NCI-H2196 (cell line): ENCODE results near the gene FLOT1.

Experiments used
- DNase-seq: peaks from one replicate; lab custom pipeline; 2025; ENCODE audit not compliant: unreplicated experiment; lab: John Stamatoyannopoulos, UW

FLOT1 gene

GRCh38 chr6:30742316-30743098, at the start of gene FLOT1:
FLOT1 (minus strand) TSS chr6:30742687; CDS start chr6:30742189, 498 bp downstream.
- peak; percentile 97 for DNase-seq

GRCh38 chr6:30790724-30791383, 48.4 kb upstream of the FLOT1 start:
- no peak for DNase-seq

- DNase-seq: no peak
Measured at GRCh38 chr6:30789606-30790005, 47.1 kb upstream of the FLOT1 start.

- DNase-seq: no peak
Measured at GRCh38 chr6:30787954-30788353, 45.5 kb upstream of the FLOT1 start.

- no peak for DNase-seq
Measured at GRCh38 chr6:30782425-30783014, 40.0 kb upstream of the FLOT1 start.

- peak; percentile 97 for DNase-seq
Measured at GRCh38 chr6:30781743-30782424, 39.4 kb upstream of the FLOT1 start.

GRCh38 chr6:30781395-30781742, 38.9 kb upstream of the FLOT1 start:
- no peak for DNase-seq

- no peak for DNase-seq
Measured at GRCh38 chr6:30780642-30780920, 38.1 kb upstream of the FLOT1 start.

GRCh38 chr6:30779850-30780641, 37.6 kb upstream of the FLOT1 start:
- no peak for DNase-seq

- DNase-seq: no peak
Measured at GRCh38 chr6:30778001-30778635, 35.6 kb upstream of the FLOT1 start.

GRCh38 chr6:30777155-30777485, 34.6 kb upstream of the FLOT1 start:
- DNase-seq: no peak

GRCh38 chr6:30776390-30777154, 34.1 kb upstream of the FLOT1 start:
- no peak for DNase-seq

GRCh38 chr6:30775104-30775503, 32.6 kb upstream of the FLOT1 start:
- DNase-seq: no peak

GRCh38 chr6:30774701-30775100, 32.2 kb upstream of the FLOT1 start:
- DNase-seq: no peak

- DNase-seq: no peak
Measured at GRCh38 chr6:30770592-30770991, 28.1 kb upstream of the FLOT1 start.

GRCh38 chr6:30769853-30770524, 27.5 kb upstream of the FLOT1 start:
- DNase-seq: no peak

GRCh38 chr6:30769088-30769852, 26.8 kb upstream of the FLOT1 start:
- DNase-seq: peak; percentile 13

GRCh38 chr6:30768634-30769087, 26.2 kb upstream of the FLOT1 start:
- DNase-seq: no peak

- DNase-seq: no peak
Measured at GRCh38 chr6:30767944-30768301, 25.4 kb upstream of the FLOT1 start.
